Measurements from ENCODE around the gene GPN1.

The GPN1 gene

GRCh38 chr2:27672723-27673486 lies 44.1 kb downstream of the GPN1 start:
- no peak for TF ChIP-seq CTCF (IDR thresholded peaks at IDR 0.05)

GRCh38 chr2:27680571-27680970 lies 51.7 kb downstream of the GPN1 start:
- TF ChIP-seq CTCF (IDR thresholded peaks at IDR 0.05): no peak

GRCh38 chr2:27681841-27682240 lies 53.0 kb downstream of the GPN1 start:
- no peak for TF ChIP-seq CTCF (IDR thresholded peaks at IDR 0.05)

- peak; percentile 91 for TF ChIP-seq CTCF (IDR thresholded peaks at IDR 0.05)
Measured at GRCh38 chr2:27683390-27684071, 54.7 kb downstream of the GPN1 start.

- no peak for TF ChIP-seq CTCF (IDR thresholded peaks at IDR 0.05)
Measured at GRCh38 chr2:27685577-27685976, 56.7 kb downstream of the GPN1 start.

GRCh38 chr2:27687232-27687631 lies 58.4 kb downstream of the GPN1 start:
- TF ChIP-seq CTCF (IDR thresholded peaks at IDR 0.05): no peak

- no peak for TF ChIP-seq CTCF (IDR thresholded peaks at IDR 0.05)
Measured at GRCh38 chr2:27689424-27689823, 60.6 kb downstream of the GPN1 start.

Measured in LNCAP (cell line).